GM12878 (cell line): ENCODE measurements around the gene SLC7A5. TPM values are rescaled to one million over a fixed set of nuclear protein-coding genes. Genes with fewer than 3 reads are reported as not detected.

Experiments used
- ATAC-seq: fragments of 200-7000 bp; cut with Tn5 transposase; 3 replicates; pipeline ENCODE4 v1.9.1; 2020; ENCODE audit warnings: mild to moderate bottlenecking, moderate library complexity
- BruUV-seq: library from RNA; stranded (reverse); fragments of 400-500 nt; replicated peaks from 2 replicates; lab custom pipeline; 2021; lab: Mats Ljungman, UMichigan
- CTCF ChIA-PET: fragments of 300-600 bp; sonication (Branson Sonifier 250); formaldehyde crosslinking; extraction: SDS; loops from one replicate; lab custom pipeline; 2021; ENCODE audit warnings: inconsistent platforms; lab: Yijun Ruan, JAX
- POLR2A ChIA-PET: fragments of 350-600 bp; formaldehyde crosslinking; extraction: SDS; loops from one replicate; lab custom pipeline; 2021; ENCODE audit warnings: inconsistent platforms; lab: Charles Lee
- RAD21 ChIA-PET: fragments of 300-600 bp; sonication (Branson Sonifier 250); formaldehyde crosslinking; loops from one replicate; lab custom pipeline; 2023; ENCODE audit warnings: antibody characterized with exemption; ENCODE audit not compliant: unreplicated experiment; lab: Charles Lee
- SMC1A ChIA-PET: fragments of 300-600 bp; sonication (Branson Sonifier 250); formaldehyde crosslinking; loops from one replicate; lab custom pipeline; 2023; ENCODE audit not compliant: unreplicated experiment, uncharacterized antibody; lab: Charles Lee
- DNase-seq: peaks from one replicate; pipeline ENCODE4 v3.0.0-alpha.2; 2011; ENCODE audit warnings: low read depth, low spot score
- FAIRE-seq: peaks from 3 replicates; lab custom pipeline; 2011; peaks lifted over from hg19 to GRCh38; lab: Jason Lieb, UNC
- H2AFZ ChIP-seq: 2 replicates; pipeline ENCODE4 v1.6.0; 2011; ENCODE audit warnings: low read depth, low read length, control low read depth; ENCODE audit not compliant: control insufficient read depth
- H3K27ac ChIP-seq: 2 replicates; pipeline ENCODE4 v1.5.1; 2011; ENCODE audit warnings: control low read depth; ENCODE audit not compliant: control insufficient read depth, insufficient read depth
- H3K27me3 ChIP-seq, 2 experiments: replicated peaks in 1 of 2; 2 replicates each; pipeline versions ENCODE4 v1.6.0 to v1.6.1; 2011; ENCODE audit warnings: low read length in 1 of 2; ENCODE audit not compliant: control insufficient read depth in 2 of 2, insufficient read depth in 2 of 2
- H3K36me3 ChIP-seq, 2 experiments: 2 replicates each; pipeline ENCODE4 v1.5.1; 2011; ENCODE audit warnings: low read length in 1 of 2; ENCODE audit not compliant: control insufficient read depth in 2 of 2, insufficient read depth in 2 of 2
- H3K4me1 ChIP-seq: 2 replicates; pipeline ENCODE4 v1.6.1; 2011; ENCODE audit warnings: mild to moderate bottlenecking, low read length, moderate library complexity, mixed read lengths; ENCODE audit not compliant: control insufficient read depth, insufficient read depth
- H3K4me2 ChIP-seq: 2 replicates; pipeline ENCODE4 v1.6.0; 2011; ENCODE audit warnings: control low read depth; ENCODE audit not compliant: control insufficient read depth, insufficient read depth
- H3K4me3 ChIP-seq: fragments of 200-600 bp; sonication (generic); 2 replicates; pipeline ENCODE4 v1.5.1; 2016
- H3K79me2 ChIP-seq: 2 replicates; pipeline ENCODE4 v1.6.0; 2011; ENCODE audit warnings: low read length; ENCODE audit not compliant: control insufficient read depth, insufficient read depth
- H3K9ac ChIP-seq: 2 replicates; pipeline ENCODE4 v1.8.0; 2011; ENCODE audit warnings: low read length, control low read depth, mixed read lengths; ENCODE audit not compliant: control insufficient read depth, insufficient read depth
- H3K9me3 ChIP-seq: replicated peaks from 3 replicates; pipeline ENCODE4 v1.5.1; 2011; ENCODE audit warnings: mild to moderate bottlenecking, low read length; ENCODE audit not compliant: control insufficient read depth, insufficient read depth
- H4K20me1 ChIP-seq: 2 replicates; pipeline ENCODE4 v1.6.0; 2011; ENCODE audit not compliant: control insufficient read depth, insufficient read depth
- POLR2A ChIP-seq: IDR thresholded peaks from 2 replicates; pipeline ENCODE4 v1.6.1; 2011; ENCODE audit warnings: low read depth, mild to moderate bottlenecking, low read length
- RCOR1 ChIP-seq: conservative IDR thresholded peaks from 2 replicates; pipeline ENCODE4 v1.6.1; 2012; ENCODE audit warnings: low read depth, low read length, improper control_type of control experiment
- ZZZ3 ChIP-seq: IDR thresholded peaks from 2 replicates; pipeline ENCODE4 v1.6.1; 2011; ENCODE audit warnings: low read depth; ENCODE audit not compliant: control insufficient read depth, insufficient read length
- WGBS: methylation state at CpG from one replicate; pipeline ENCODE4 v1.1.6; 2016; ENCODE audit warnings: low lambda C conversion rate; ENCODE audit not compliant: insufficient replicate concordance, insufficient coverage; ENCODE audit errors: missing lambda C conversion rate; 5-methylcytosine and 5-hydroxymethylcytosine counted together
- in situ Hi-C: fragments of 300-500 bp; cut with MboI; formaldehyde crosslinking; loops from 9 replicates; pipeline ENCODE4 v1.14.3; 2018; ENCODE audit warnings: mixed read lengths
- intact Hi-C: fragments of 100-400 bp; cut with micrococcal nuclease; formaldehyde crosslinking; loops from one replicate; pipeline ENCODE4 v1.14.2; 2022; ENCODE audit not compliant: unreplicated experiment
- polyA plus RNA-seq, 11 experiments: library from polyadenylated mRNA; depleted of rRNA in 4 of 11; unstranded in 6 of 11; stranded (reverse) in 5 of 11; fragments of >200 nt; fragmentation: Nextera tagmentation in 4 of 11; fragmentation: Illumina TruSeq in 1 of 11; extraction: Ambion mirVana in 4 of 11; extraction: Trizol in 1 of 11; gene quantifications; 1 replicate in 1 of 11; 2 replicates in 10 of 11; pipeline versions ENCODE4 v1.2.1 to v1.2.3, GENCODE V29; 2011 to 2016; ENCODE audit warnings: inconsistent platforms in 2 of 11, missing spikeins in 2 of 11, low read depth in 1 of 11
- total RNA-seq, 4 experiments: library from RNA; depleted of rRNA in 3 of 4; stranded (reverse); fragments of >200 nt in 3 of 4; fragmentation: Illumina TruSeq in 1 of 4; extraction: Trizol in 1 of 4; gene quantifications; 2 replicates each; pipeline versions ENCODE4 v1.2.1 to v1.2.3, GENCODE V29; 2013 to 2021
- TF ChIP-seq, protein P1 (sequence below): fragments of 450-650 bp; IDR thresholded peaks from 2 replicates; pipeline ENCODE4 v1.6.1; 2017; ENCODE audit warnings: mild to moderate bottlenecking, moderate library complexity

The SLC7A5 gene
- total and polyA plus RNA-seq, 10 of the 15 experiments (the other 5 are each of a cell fraction or from before 2014, with no cell fraction given), result 2.3 to 101 (median 35.8) TPM

DNA sequence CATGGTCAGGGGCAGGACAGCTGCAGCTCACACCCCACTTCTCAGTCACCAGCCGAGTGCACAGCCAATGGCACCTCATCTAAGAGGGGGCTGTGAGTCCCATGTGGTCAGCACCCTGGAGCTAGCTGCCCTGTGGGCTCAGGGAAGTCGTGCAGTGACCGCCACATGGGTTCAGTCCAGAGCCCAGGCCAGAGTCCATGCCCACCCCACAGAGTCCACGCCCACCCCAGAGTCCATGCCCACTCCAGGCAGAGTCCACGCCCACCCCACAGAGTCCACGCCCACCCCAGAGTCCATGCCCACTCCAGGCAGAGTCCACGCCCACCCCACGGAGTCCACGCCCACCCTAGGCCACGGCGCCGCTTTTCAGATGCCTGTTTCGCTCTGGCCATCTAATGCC lies 24.1 kb downstream of the SLC7A5 start:
- intact Hi-C loops, result no loop called here
- ATAC-seq (0 out of 3 replicates have a peak, but pooled peaks have one; percentile 9), FAIRE-seq (no peak), DNase-seq (no peak)
- Histone ChIP-seq H3K27me3 (no peaks in the 10 kb centered on the region), H3K4me2 (no peak overlapping the region), H3K9me3 (no peaks in the 10 kb centered on the region), H4K20me1 (no peaks in the 10 kb centered on the region), H3K36me3 (peaks cover 28 to 71% of the 10 kb centered on the region in 2 experiments), H3K79me2 (peaks cover 12% of the 10 kb centered on the region), H3K4me1 (peaks cover 3% of the 10 kb centered on the region), H3K9ac (no peak overlapping the region), H3K27ac (no peak overlapping the region), H3K4me3 (no peak overlapping the region), H2AFZ (no peak overlapping the region)
- in situ Hi-C loops, result no loop called here
- WGBS, result 78% methylated on average over 13 of the region's 13 CpGs
- TF ChIP-seq POLR2A (0 out of 2 replicates have a peak, but pooled peaks have one; percentile 14), ZZZ3 (no peak)
- BruUV-seq, result no TSS peak
- SMC1A ChIA-PET, result interaction anchor here (0.7 to 7.4 kb wide), 3 partner anchors 24 to 66 kb away, joined by 3 to 122 read pairs (median 4); partner anchors contain the start of gene SLC7A5
- CTCF ChIA-PET, result interaction anchor here (1.3 to 2.5 kb wide), 3 partner anchors 21 to 65 kb away, joined by 3 to 30 read pairs (median 7); no protein-coding TSS in a partner anchor
- RAD21 ChIA-PET, result interaction anchor here (1.3 to 1.6 kb wide), 4 partner anchors 20 to 67 kb away, joined by 3 to 6 read pairs (median 3); no protein-coding TSS in a partner anchor
- POLR2A ChIA-PET, result interaction anchor here (0.8 kb wide), 1 partner anchor 9 kb away, joined by 3 read pairs; no protein-coding TSS in a partner anchor

DNA sequence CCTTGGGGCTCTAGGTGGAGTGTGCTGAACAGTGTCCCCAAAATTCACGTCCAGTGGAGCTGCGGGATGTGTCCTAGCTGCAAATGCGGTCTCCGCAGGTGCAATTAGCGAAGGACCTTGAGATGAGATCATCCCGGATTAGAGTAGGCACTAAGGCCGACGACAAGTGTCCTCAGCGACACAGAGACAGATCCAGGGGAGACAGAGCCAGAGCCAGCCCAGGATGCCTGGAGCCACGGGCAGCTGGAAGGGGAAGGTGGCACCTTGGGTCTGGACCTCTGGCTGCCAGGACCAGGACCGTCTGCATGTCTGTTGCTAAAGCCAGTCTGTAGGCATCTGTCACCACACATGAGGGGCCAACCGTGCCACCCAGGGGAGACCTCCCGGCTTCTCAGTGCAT lies 24.5 kb downstream of the SLC7A5 start:
- no peak for DNase-seq
- TF ChIP-seq, protein P1, sequence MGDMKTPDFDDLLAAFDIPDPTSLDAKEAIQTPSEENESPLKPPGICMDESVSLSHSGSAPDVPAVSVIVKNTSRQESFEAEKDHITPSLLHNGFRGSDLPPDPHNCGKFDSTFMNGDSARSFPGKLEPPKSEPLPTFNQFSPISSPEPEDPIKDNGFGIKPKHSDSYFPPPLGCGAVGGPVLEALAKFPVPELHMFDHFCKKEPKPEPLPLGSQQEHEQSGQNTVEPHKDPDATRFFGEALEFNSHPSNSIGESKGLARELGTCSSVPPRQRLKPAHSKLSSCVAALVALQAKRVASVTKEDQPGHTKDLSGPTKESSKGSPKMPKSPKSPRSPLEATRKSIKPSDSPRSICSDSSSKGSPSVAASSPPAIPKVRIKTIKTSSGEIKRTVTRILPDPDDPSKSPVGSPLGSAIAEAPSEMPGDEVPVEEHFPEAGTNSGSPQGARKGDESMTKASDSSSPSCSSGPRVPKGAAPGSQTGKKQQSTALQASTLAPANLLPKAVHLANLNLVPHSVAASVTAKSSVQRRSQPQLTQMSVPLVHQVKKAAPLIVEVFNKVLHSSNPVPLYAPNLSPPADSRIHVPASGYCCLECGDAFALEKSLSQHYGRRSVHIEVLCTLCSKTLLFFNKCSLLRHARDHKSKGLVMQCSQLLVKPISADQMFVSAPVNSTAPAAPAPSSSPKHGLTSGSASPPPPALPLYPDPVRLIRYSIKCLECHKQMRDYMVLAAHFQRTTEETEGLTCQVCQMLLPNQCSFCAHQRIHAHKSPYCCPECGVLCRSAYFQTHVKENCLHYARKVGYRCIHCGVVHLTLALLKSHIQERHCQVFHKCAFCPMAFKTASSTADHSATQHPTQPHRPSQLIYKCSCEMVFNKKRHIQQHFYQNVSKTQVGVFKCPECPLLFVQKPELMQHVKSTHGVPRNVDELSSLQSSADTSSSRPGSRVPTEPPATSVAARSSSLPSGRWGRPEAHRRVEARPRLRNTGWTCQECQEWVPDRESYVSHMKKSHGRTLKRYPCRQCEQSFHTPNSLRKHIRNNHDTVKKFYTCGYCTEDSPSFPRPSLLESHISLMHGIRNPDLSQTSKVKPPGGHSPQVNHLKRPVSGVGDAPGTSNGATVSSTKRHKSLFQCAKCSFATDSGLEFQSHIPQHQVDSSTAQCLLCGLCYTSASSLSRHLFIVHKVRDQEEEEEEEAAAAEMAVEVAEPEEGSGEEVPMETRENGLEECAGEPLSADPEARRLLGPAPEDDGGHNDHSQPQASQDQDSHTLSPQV, result no peak
- TF ChIP-seq POLR2A (0 out of 2 replicates have a peak, but pooled peaks have one; percentile 24), RCOR1 (no peak)
- TF ChIP-seq, all 136 proteins: peak for 1
- CTCF ChIA-PET, result interaction anchor here (1.3 kb wide), 1 partner anchor 21 kb away, joined by 3 read pairs; no protein-coding TSS in a partner anchor
- Histone ChIP-seq H3K36me3 (peaks cover 28 to 70% of the 10 kb centered on the region in 2 experiments), H3K4me1 (no peaks in the 10 kb centered on the region), H3K9me3 (no peaks in the 10 kb centered on the region), H3K79me2 (peaks cover 9% of the 10 kb centered on the region), H3K4me3 (no peak overlapping the region), H2AFZ (no peak overlapping the region), H3K9ac (no peak overlapping the region), H3K4me2 (no peak overlapping the region), H3K27me3 (no peaks in the 10 kb centered on the region), H3K27ac (no peak overlapping the region), H4K20me1 (no peaks in the 10 kb centered on the region)
- POLR2A ChIA-PET, result no interaction called here
- WGBS, result 75% methylated on average over 13 of the region's 13 CpGs
- no TSS peak for BruUV-seq
- RAD21 ChIA-PET, result interaction anchor here (1.3 to 1.6 kb wide), 2 partner anchors 34 to 66 kb away, joined by 3 read pairs; no protein-coding TSS in a partner anchor
- SMC1A ChIA-PET, result interaction anchor here (7.4 kb wide), 1 partner anchor 24 kb away, joined by 122 read pairs; the partner anchor contains the start of gene SLC7A5
- FAIRE-seq (no peak), ATAC-seq (no peak)
- in situ Hi-C loops, result no loop called here
- intact Hi-C loops, result no loop called here
